Esophagus muscularis mucosa (tissue), 4 donors: ENCODE results near the gene CSF1. TPM values are rescaled to one million over a fixed set of nuclear protein-coding genes. Genes with fewer than 3 reads are reported as not detected.

ENCODE experiments used
- DNase-seq: peaks from one replicate; pipeline ENCODE4 v3.0.0-alpha.2; 2017; ENCODE audit errors: extremely low spot score
- H3K27ac ChIP-seq, 4 donors: fragments of 200-600 bp; sonication (generic); replicated peaks in 1 of 4; 1 replicate in 3 of 4; 2 replicates in 1 of 4; pipeline ENCODE4 v1.5.1; 2016 to 2019; ENCODE audit warnings: mild to moderate bottlenecking in 1 of 4
- H3K27me3 ChIP-seq, 4 donors: fragments of 200-600 bp; sonication (generic); one replicate each; pipeline versions ENCODE4 v1.5.1 to v1.6.0; 2016 to 2019
- H3K36me3 ChIP-seq, 4 donors: fragments of 200-600 bp; sonication (generic); one replicate each; pipeline ENCODE4 v1.5.1; 2016 to 2019
- H3K4me1 ChIP-seq, 4 donors: fragments of 200-600 bp; sonication (generic); one replicate each; pipeline ENCODE4 v1.5.1; 2016 to 2019
- H3K4me3 ChIP-seq, 4 donors: fragments of 200-600 bp; sonication (generic); 1 replicate in 2 of 4; 2 replicates in 2 of 4; pipeline ENCODE4 v1.5.1; 2016 to 2019; ENCODE audit warnings: mild to moderate bottlenecking in 4 of 4, moderate library complexity in 1 of 4
- H3K9me3 ChIP-seq, 4 donors: fragments of 200-600 bp; sonication (generic); 1 replicate in 3 of 4; 2 replicates in 1 of 4; pipeline ENCODE4 v1.5.1; 2016 to 2019
- CTCF ChIP-seq, 3 experiments: fragments of 200-600 bp in 2 of 3; fragments of 450-650 bp in 1 of 3; sonication (generic) in 2 of 3; IDR thresholded peaks; one replicate each; pipeline ENCODE4 v1.5.1; 2017 to 2019; ENCODE audit warnings: antibody characterized with exemption in 3 of 3, mild to moderate bottlenecking in 2 of 3, moderate library complexity in 1 of 3
- EP300 ChIP-seq: sonication (generic); formaldehyde crosslinking; IDR thresholded peaks from one replicate; pipeline ENCODE4 v1.6.1; 2017; ENCODE audit warnings: antibody characterized with exemption
- POLR2A ChIP-seq: fragments of 450-650 bp; IDR thresholded peaks from one replicate; pipeline ENCODE4 v1.6.1; 2017; ENCODE audit warnings: antibody characterized with exemption, moderate library complexity, mild to moderate bottlenecking, low read depth
- POLR2AphosphoS5 ChIP-seq, 2 donors: sonication (generic); formaldehyde crosslinking; IDR thresholded peaks; one replicate each; pipeline ENCODE4 v1.6.1; 2017; ENCODE audit warnings: antibody characterized with exemption in 2 of 2
- WGBS: methylation state at CpG from one replicate; pipeline ENCODE4 v1.1.5; 2018; 5-methylcytosine and 5-hydroxymethylcytosine counted together
- intact Hi-C: fragments of 100-400 bp; cut with DNase I; formaldehyde crosslinking; loops from one replicate; pipeline ENCODE4 v1.15.1; 2023
- total RNA-seq, 4 donors: library from RNA; depleted of rRNA; stranded (reverse); fragments of >200 nt; gene quantifications; one replicate each; pipeline versions ENCODE4 v1.1.0 to v1.2.1, GENCODE V29; 2016

The CSF1 gene
- total RNA-seq, 4 donors from 2014 or later = 27.0 to 92.6 (median 48.1) TPM

- Histone ChIP-seq H3K27ac (peak overlapping the region in 3 of 4 donors; percentile 13 to 54 (median 49)), H3K9me3 (no peaks in the 10 kb centered on the region), H3K4me3 (no peak overlapping the region), H3K27me3 (no peaks in the 10 kb centered on the region), H3K36me3 (no peaks in the 10 kb centered on the region), H3K4me1 (peaks cover 37 to 58% (median 40%) of the 10 kb centered on the region in 4 donors)
- TF ChIP-seq POLR2A = no peak
- TF ChIP-seq CTCF (IDR thresholded peaks at IDR 0.05) = no peak
- TF ChIP-seq POLR2AphosphoS5 (IDR thresholded peaks at IDR 0.05) = no peak
- no peak for TF ChIP-seq EP300
- 67% methylated on average over 8 of the region's 8 CpGs for WGBS
- intact Hi-C loops = no loop called here
- no peak for DNase-seq
Observed at GRCh38 chr1:109896681-109897080, 14.0 kb upstream of the CSF1 start.

GRCh38 chr1:109897259-109897955 lies 13.2 kb upstream of the CSF1 start:
- 77% methylated on average over 7 of the region's 7 CpGs for WGBS
- Histone ChIP-seq H3K27ac (no peak overlapping the region), H3K9me3 (no peaks in the 10 kb centered on the region), H3K36me3 (no peaks in the 10 kb centered on the region), H3K4me3 (no peak overlapping the region), H3K27me3 (no peaks in the 10 kb centered on the region), H3K4me1 (peaks cover 30 to 53% (median 33%) of the 10 kb centered on the region in 4 donors)
- intact Hi-C loops = no loop called here
- no peak for TF ChIP-seq CTCF (IDR thresholded peaks at IDR 0.05)
- TF ChIP-seq POLR2AphosphoS5 (IDR thresholded peaks at IDR 0.05) = no peak
- no peak for TF ChIP-seq POLR2A
- TF ChIP-seq EP300 = no peak
- DNase-seq = no peak

- intact Hi-C loops = no loop called here
- Histone ChIP-seq H3K27me3 (no peaks in the 10 kb centered on the region), H3K36me3 (no peaks in the 10 kb centered on the region), H3K27ac (no peak overlapping the region), H3K9me3 (no peaks in the 10 kb centered on the region), H3K4me3 (no peak overlapping the region), H3K4me1 (peaks cover 21 to 45% (median 28%) of the 10 kb centered on the region in 4 donors)
- TF ChIP-seq CTCF (IDR thresholded peaks at IDR 0.05) (no peak), POLR2A (no peak), EP300 (no peak), POLR2AphosphoS5 (IDR thresholded peaks at IDR 0.05) (no peak)
- WGBS = 82% methylated on average over 2 of the region's 2 CpGs
- DNase-seq = no peak
Observed at GRCh38 chr1:109898842-109899241, 11.8 kb upstream of the CSF1 start.

- TF ChIP-seq EP300 (no peak), CTCF (IDR thresholded peaks at IDR 0.05) (no peak), POLR2AphosphoS5 (IDR thresholded peaks at IDR 0.05) (no peak), POLR2A (no peak)
- Histone ChIP-seq H3K4me1 (peaks cover 13 to 37% (median 17%) of the 10 kb centered on the region in 4 donors), H3K36me3 (no peaks in the 10 kb centered on the region), H3K27me3 (no peaks in the 10 kb centered on the region), H3K9me3 (no peaks in the 10 kb centered on the region), H3K4me3 (no peak overlapping the region), H3K27ac (no peak overlapping the region)
- WGBS = 80% methylated on average over 2 of the region's 2 CpGs
- intact Hi-C loops = no loop called here
- DNase-seq = no peak
Observed at GRCh38 chr1:109901141-109901523, 9.5 kb upstream of the CSF1 start.
